GM18508 (cell line): ENCODE results near the gene FGFR4.
A peak's percentile ranks its signal among the peaks of the same experiment; 100 is the strongest.

ENCODE experiments used
- ATAC-seq: cut with Tn5 transposase; IDR thresholded peaks from one replicate; pipeline ENCODE4 v1.9.1; 2021; ENCODE audit warnings: moderate number of reproducible peaks; ENCODE audit not compliant: insufficient read depth, unreplicated experiment

FGFR4 gene

GRCh38 chr5:177130211-177131018, 43.7 kb downstream of the FGFR4 start:
- ATAC-seq, result no peak

- ATAC-seq, result no peak
Observed at GRCh38 chr5:177131019-177131320, 44.3 kb downstream of the FGFR4 start.

GRCh38 chr5:177131352-177132135, 44.8 kb downstream of the FGFR4 start:
- ATAC-seq, result no peak

GRCh38 chr5:177132136-177133095, 45.7 kb downstream of the FGFR4 start:
- ATAC-seq, result no peak

- ATAC-seq, result peak; percentile 41
Observed at GRCh38 chr5:177133096-177133852, 46.6 kb downstream of the FGFR4 start, which contains the start of gene NSD1. Gene NSD1 (plus strand): TSS chr5:177133773. CDS start chr5:177135104, 1,331 bp downstream.

- ATAC-seq, result no peak
Observed at GRCh38 chr5:177133853-177134696, 47.4 kb downstream of the FGFR4 start.

GRCh38 chr5:177134697-177135225, 48.0 kb downstream of the FGFR4 start:
- ATAC-seq, result no peak

- no peak for ATAC-seq
Observed at GRCh38 chr5:177140312-177140711, 53.6 kb downstream of the FGFR4 start.

- ATAC-seq, result no peak
Observed at GRCh38 chr5:177141496-177141895, 54.8 kb downstream of the FGFR4 start.

GRCh38 chr5:177142098-177142611, 55.4 kb downstream of the FGFR4 start:
- ATAC-seq, result no peak

- ATAC-seq, result no peak
Observed at GRCh38 chr5:177142778-177143177, 56.1 kb downstream of the FGFR4 start.

GRCh38 chr5:177146891-177147638, 60.4 kb downstream of the FGFR4 start:
- no peak for ATAC-seq
